SH-SY5Y (cell line): ENCODE data around the gene ZBTB40.

Experiments
- GATA2 ChIP-seq: IDR thresholded peaks from 2 replicates; pipeline ENCODE4 v1.6.1; 2011; ENCODE audit warnings: mild to moderate bottlenecking, low read depth, low read length
- GATA3 ChIP-seq: IDR thresholded peaks from 2 replicates; pipeline ENCODE4 v1.6.1; 2011; ENCODE audit warnings: low read depth, mild to moderate bottlenecking, low read length, moderate library complexity

DNA sequence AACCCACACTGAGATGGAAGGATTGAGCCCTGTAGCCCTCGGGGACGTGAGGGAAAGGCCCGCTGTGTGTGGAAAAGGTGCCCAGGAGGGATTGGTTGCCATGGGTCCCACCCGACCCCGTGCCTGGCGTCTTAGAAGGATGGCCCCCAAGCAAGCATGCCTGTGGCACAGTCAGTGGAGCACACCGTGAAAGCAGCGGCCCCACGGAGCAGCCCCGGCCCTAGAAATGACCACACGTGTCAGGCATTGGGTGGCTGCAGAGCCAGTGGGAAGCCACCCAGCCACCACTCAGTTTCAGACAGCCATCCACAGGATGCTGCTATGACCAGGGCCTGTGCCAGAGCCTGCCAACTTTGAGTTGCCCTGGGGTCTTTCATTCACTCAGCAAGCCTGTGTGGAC is 98.4 kb downstream of the ZBTB40 start:
- TF ChIP-seq GATA3, result no peak
- no peak for TF ChIP-seq GATA2
